Endothelial cell of umbilical vein (primary cell): Measurements from ENCODE around the gene MAML2. TPM values are rescaled to one million over a fixed set of nuclear protein-coding genes. Genes with fewer than 3 reads are reported as not detected.

Source experiments
- BruUV-seq: library from RNA; stranded (reverse); fragments of 400-500 nt; replicated peaks from 2 replicates; lab custom pipeline; 2021; lab: Mats Ljungman, UMichigan
- CTCF ChIA-PET: fragments of 300-600, 350-600 bp; sonication (Branson Sonifier 250); formaldehyde crosslinking; loops from one replicate; lab custom pipeline; 2021; ENCODE audit warnings: antibody characterized with exemption, inconsistent platforms; lab: Charles Lee
- POLR2A ChIA-PET: fragments of 300-600, 350-600 bp; sonication (Branson Sonifier 250); formaldehyde crosslinking; loops from one replicate; lab custom pipeline; 2021; ENCODE audit warnings: antibody characterized with exemption, inconsistent platforms; lab: Charles Lee
- DNase-seq: peaks from one replicate; pipeline ENCODE4 v3.0.0-alpha.2; 2011; ENCODE audit warnings: low read depth, low spot score
- FAIRE-seq: peaks from 2 replicates; lab custom pipeline; 2011; peaks lifted over from hg19 to GRCh38; lab: Jason Lieb, UNC
- H2AFZ ChIP-seq: 2 replicates; pipeline ENCODE4 v1.6.0; 2012; ENCODE audit warnings: low read depth, low read length, control low read depth, inconsistent platforms
- H3K27ac ChIP-seq: 2 replicates; pipeline ENCODE4 v1.5.1; 2011; ENCODE audit warnings: low read depth, mild to moderate bottlenecking, control low read depth, low read length, moderate library complexity; ENCODE audit not compliant: insufficient read depth
- H3K27me3 ChIP-seq, 2 experiments: 2 replicates each; pipeline versions ENCODE4 v1.6.0 to v1.6.1; 2011; ENCODE audit warnings: low read length in 2 of 2, mixed read lengths in 1 of 2; ENCODE audit not compliant: control insufficient read depth in 2 of 2, insufficient read depth in 2 of 2
- H3K36me3 ChIP-seq, 2 experiments: 2 replicates in 1 of 2; 3 replicates in 1 of 2; pipeline ENCODE4 v1.5.1; 2011; ENCODE audit warnings: low read length in 2 of 2, mild to moderate bottlenecking in 1 of 2, moderate library complexity in 1 of 2; ENCODE audit not compliant: control insufficient read depth in 2 of 2, insufficient read depth in 2 of 2; ENCODE audit errors: extremely low read depth in 1 of 2
- H3K4me1 ChIP-seq: 3 replicates; pipeline ENCODE4 v1.5.1; 2011; ENCODE audit warnings: mild to moderate bottlenecking, low read length; ENCODE audit not compliant: control insufficient read depth, insufficient read depth; ENCODE audit errors: extremely low read depth
- H3K4me2 ChIP-seq: 2 replicates; pipeline ENCODE4 v1.6.1; 2011; ENCODE audit warnings: low read length, control low read depth, mixed read lengths; ENCODE audit not compliant: insufficient read depth
- H3K4me3 ChIP-seq, 3 experiments: fragments of 200-600 bp in 1 of 3; sonication (generic), shearing (Covaris generic) in 1 of 3; replicated peaks in 1 of 3; 2 replicates each; pipeline ENCODE4 v1.5.1; 2011 to 2016; ENCODE audit warnings: control low read depth in 3 of 3, low read length in 3 of 3, mild to moderate bottlenecking in 2 of 3, inconsistent platforms in 1 of 3, low read depth in 1 of 3, moderate library complexity in 1 of 3; ENCODE audit not compliant: insufficient read depth in 1 of 3
- H3K79me2 ChIP-seq: 2 replicates; pipeline ENCODE4 v1.6.0; 2012; ENCODE audit warnings: low read length, inconsistent platforms; ENCODE audit not compliant: control insufficient read depth, insufficient read depth
- H3K9ac ChIP-seq: replicated peaks from 2 replicates; pipeline ENCODE3; 2011; ENCODE audit warnings: low read length, control low read depth; ENCODE audit not compliant: insufficient read depth; ENCODE audit errors: extremely low read depth
- H3K9me1 ChIP-seq: replicated peaks from 3 replicates; pipeline ENCODE4 v1.6.0; 2011; ENCODE audit warnings: mild to moderate bottlenecking, low read length; ENCODE audit not compliant: control insufficient read depth, insufficient read depth; ENCODE audit errors: extremely low read depth
- H3K9me3 ChIP-seq: replicated peaks from 2 replicates; pipeline ENCODE4 v1.5.1; 2012; ENCODE audit warnings: low read length, inconsistent platforms; ENCODE audit not compliant: control insufficient read depth, insufficient read depth
- H4K20me1 ChIP-seq: replicated peaks from 2 replicates; pipeline ENCODE3; 2011; ENCODE audit warnings: mild to moderate bottlenecking, low read length; ENCODE audit not compliant: control insufficient read depth, insufficient read depth; ENCODE audit errors: extremely low read depth
- EZH2 ChIP-seq: IDR thresholded peaks from 2 replicates; pipeline ENCODE4 v1.6.1; 2012; ENCODE audit warnings: borderline replicate concordance, low read depth, mild to moderate bottlenecking, moderate library complexity, low read length, inconsistent platforms; ENCODE audit not compliant: severe bottlenecking
- FOS ChIP-seq: IDR thresholded peaks from 2 replicates; pipeline ENCODE4 v1.6.1; 2011; ENCODE audit warnings: mild to moderate bottlenecking, low read length, moderate library complexity, borderline replicate concordance; ENCODE audit not compliant: insufficient read depth
- GATA2 ChIP-seq: IDR thresholded peaks from 2 replicates; pipeline ENCODE4 v1.7.0; 2011; ENCODE audit warnings: low read depth, mild to moderate bottlenecking, moderate library complexity, mixed read lengths, low read length; ENCODE audit not compliant: insufficient read length, insufficient read depth
- JUN ChIP-seq: IDR thresholded peaks from 2 replicates; pipeline ENCODE4 v1.6.1; 2011; ENCODE audit warnings: borderline replicate concordance, low read depth; ENCODE audit not compliant: insufficient read length, insufficient read depth
- MYC ChIP-seq: IDR thresholded peaks from one replicate; pipeline ENCODE4 v1.6.1; 2011; ENCODE audit warnings: mild to moderate bottlenecking, low read depth, low read length
- POLR2A ChIP-seq: IDR thresholded peaks from 2 replicates; pipeline ENCODE4 v1.6.1; 2012; ENCODE audit warnings: low read depth, mild to moderate bottlenecking, control low read depth, low read length
- POLR2AphosphoS5 ChIP-seq: IDR thresholded peaks from 2 replicates; pipeline ENCODE4 v1.6.1; 2012; ENCODE audit warnings: low read depth, mild to moderate bottlenecking, control low read depth, low read length, moderate library complexity; ENCODE audit not compliant: insufficient read depth
- dilution Hi-C: fragments of 300-500 bp; cut with MboI; formaldehyde crosslinking; loops from one replicate; pipeline ENCODE4 v1.15.0; 2019; ENCODE audit warnings: low sequenced_read_pairs; ENCODE audit not compliant: extremely low pct_ligation_motif_present
- intact Hi-C: fragments of 100-400 bp; cut with micrococcal nuclease; formaldehyde crosslinking; loops from one replicate; pipeline ENCODE4 v1.10.0; 2022
- polyA plus RNA-seq, 4 experiments: library from polyadenylated mRNA; depleted of rRNA in 3 of 4; stranded (reverse) in 3 of 4; unstranded in 1 of 4; fragments of >200 nt; gene quantifications; 2 replicates each; pipeline versions ENCODE4 v1.2.1 to v1.2.3, GENCODE V29; 2011 to 2012; ENCODE audit warnings: missing spikeins in 1 of 4
- total RNA-seq: library from RNA; stranded (reverse); gene quantifications from 2 replicates; pipeline ENCODE4 v1.2.3, GENCODE V29; 2021
- TF ChIP-seq, protein P1 (sequence below): IDR thresholded peaks from 2 replicates; pipeline ENCODE4 v1.6.1; 2011; ENCODE audit not compliant: insufficient read depth, insufficient read length
- TF ChIP-seq, protein P2 (sequence below), 2 donors: IDR thresholded peaks; 1 replicate in 1 of 2; 2 replicates in 1 of 2; pipeline ENCODE4 v1.5.1; 2011; ENCODE audit warnings: low read length in 2 of 2, mild to moderate bottlenecking in 2 of 2, moderate library complexity in 2 of 2, control low read depth in 1 of 2, inconsistent platforms in 1 of 2, low read depth in 1 of 2; ENCODE audit not compliant: insufficient read depth in 1 of 2; ENCODE audit errors: extremely low read depth in 1 of 2

MAML2 gene
- total and polyA plus RNA-seq, 2 donors (not counting 3 experiments of a cell fraction or from before 2014, with no cell fraction given): 12.4 to 16.8 TPM

DNA sequence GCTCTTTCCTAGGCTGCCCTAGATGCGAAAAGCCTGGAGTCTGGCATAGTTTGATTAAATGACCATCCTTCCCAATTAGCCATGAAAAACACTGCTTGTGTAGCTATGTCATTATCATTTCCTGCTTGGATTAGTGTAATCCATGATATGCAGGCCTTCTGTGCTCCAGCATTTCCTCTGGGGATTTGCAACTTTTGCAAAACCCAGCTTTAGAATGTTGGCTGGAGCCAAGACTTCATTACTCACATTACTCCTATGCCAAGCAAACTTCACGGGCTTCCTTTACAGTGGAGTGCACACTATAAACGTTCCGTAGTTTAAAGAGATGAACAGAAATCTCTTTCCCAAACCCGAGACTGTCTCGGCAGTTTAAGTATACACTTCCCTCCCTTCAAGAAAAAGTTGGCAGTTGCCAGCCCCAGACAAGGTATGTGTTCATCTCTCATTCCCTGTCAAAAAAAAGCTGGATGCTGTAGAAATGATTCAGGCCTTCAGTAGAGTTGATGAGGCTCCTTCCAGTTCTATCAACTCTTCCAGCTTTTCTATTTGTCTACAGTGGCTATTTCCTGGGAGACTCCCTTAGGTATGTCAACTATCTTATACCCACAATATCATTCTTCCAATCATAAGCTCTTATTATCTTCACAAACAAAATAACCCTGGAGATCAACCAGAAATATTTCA lies 180.0 kb downstream of the MAML2 start:
- DNase-seq (peak; percentile 93), FAIRE-seq (peak; percentile 86)
- Histone ChIP-seq H3K9ac (peak overlapping the region; percentile 50), H3K9me3 (no peaks in the 10 kb centered on the region), H4K20me1 (no peaks in the 10 kb centered on the region), H2AFZ (peak overlapping the region; percentile 66), H3K4me2 (peak overlapping the region; percentile 63), H3K27me3 (no peaks in the 10 kb centered on the region), H3K9me1 (no peaks in the 10 kb centered on the region), H3K79me2 (peaks cover 4% of the 10 kb centered on the region), H3K4me1 (peaks cover 31% of the 10 kb centered on the region), H3K36me3 (no peaks in the 10 kb centered on the region), H3K27ac (peak overlapping the region; percentile 80), H3K4me3 (no peak overlapping the region)
- ChIA-PET CTCF (interaction anchor here (0.6 to 2.6 kb wide), 23 partner anchors 11 to 327 kb away, joined by 3 to 33 read pairs (median 3); partner anchors contain the start of gene MAML2), POLR2A (interaction anchor here (0.7 to 2.2 kb wide), 3 partner anchors 33 to 227 kb away, joined by 3 to 9 read pairs (median 5); partner anchors contain the start of genes CCDC82, JRKL and MAML2)
- intact Hi-C loops (loop anchor here (1.0 kb wide), 1 partner anchor 44 kb away; no protein-coding TSS in a partner anchor), dilution Hi-C loops (no loop called here)
- TF ChIP-seq POLR2A: no peak
- TF ChIP-seq, protein P1, sequence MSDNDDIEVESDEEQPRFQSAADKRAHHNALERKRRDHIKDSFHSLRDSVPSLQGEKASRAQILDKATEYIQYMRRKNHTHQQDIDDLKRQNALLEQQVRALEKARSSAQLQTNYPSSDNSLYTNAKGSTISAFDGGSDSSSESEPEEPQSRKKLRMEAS: no peak
- TF ChIP-seq MYC: no peak
- peak; percentile 78 for TF ChIP-seq POLR2AphosphoS5
- TF ChIP-seq GATA2: peak; percentile 68
- peak; percentile 48 for TF ChIP-seq FOS
- TF ChIP-seq, protein P2, sequence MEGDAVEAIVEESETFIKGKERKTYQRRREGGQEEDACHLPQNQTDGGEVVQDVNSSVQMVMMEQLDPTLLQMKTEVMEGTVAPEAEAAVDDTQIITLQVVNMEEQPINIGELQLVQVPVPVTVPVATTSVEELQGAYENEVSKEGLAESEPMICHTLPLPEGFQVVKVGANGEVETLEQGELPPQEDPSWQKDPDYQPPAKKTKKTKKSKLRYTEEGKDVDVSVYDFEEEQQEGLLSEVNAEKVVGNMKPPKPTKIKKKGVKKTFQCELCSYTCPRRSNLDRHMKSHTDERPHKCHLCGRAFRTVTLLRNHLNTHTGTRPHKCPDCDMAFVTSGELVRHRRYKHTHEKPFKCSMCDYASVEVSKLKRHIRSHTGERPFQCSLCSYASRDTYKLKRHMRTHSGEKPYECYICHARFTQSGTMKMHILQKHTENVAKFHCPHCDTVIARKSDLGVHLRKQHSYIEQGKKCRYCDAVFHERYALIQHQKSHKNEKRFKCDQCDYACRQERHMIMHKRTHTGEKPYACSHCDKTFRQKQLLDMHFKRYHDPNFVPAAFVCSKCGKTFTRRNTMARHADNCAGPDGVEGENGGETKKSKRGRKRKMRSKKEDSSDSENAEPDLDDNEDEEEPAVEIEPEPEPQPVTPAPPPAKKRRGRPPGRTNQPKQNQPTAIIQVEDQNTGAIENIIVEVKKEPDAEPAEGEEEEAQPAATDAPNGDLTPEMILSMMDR (IDR thresholded peaks at IDR 0.05; ENCODE audit: extremely low read depth in 1 of 2, insufficient read depth in 1 of 2, low read depth in 1 of 2, low read length in 2 of 2): no peak
- no peak for TF ChIP-seq EZH2
- TF ChIP-seq JUN: peak; percentile 30
- TSS peak; percentile 73 for BruUV-seq
